Measurements from ENCODE around the gene MT1H. TPM values are rescaled to one million over a fixed set of nuclear protein-coding genes. Genes with fewer than 3 reads are reported as not detected.

Gene MT1H
- total RNA-seq, 1 donor from 2014 or later: 781 TPM

DNA sequence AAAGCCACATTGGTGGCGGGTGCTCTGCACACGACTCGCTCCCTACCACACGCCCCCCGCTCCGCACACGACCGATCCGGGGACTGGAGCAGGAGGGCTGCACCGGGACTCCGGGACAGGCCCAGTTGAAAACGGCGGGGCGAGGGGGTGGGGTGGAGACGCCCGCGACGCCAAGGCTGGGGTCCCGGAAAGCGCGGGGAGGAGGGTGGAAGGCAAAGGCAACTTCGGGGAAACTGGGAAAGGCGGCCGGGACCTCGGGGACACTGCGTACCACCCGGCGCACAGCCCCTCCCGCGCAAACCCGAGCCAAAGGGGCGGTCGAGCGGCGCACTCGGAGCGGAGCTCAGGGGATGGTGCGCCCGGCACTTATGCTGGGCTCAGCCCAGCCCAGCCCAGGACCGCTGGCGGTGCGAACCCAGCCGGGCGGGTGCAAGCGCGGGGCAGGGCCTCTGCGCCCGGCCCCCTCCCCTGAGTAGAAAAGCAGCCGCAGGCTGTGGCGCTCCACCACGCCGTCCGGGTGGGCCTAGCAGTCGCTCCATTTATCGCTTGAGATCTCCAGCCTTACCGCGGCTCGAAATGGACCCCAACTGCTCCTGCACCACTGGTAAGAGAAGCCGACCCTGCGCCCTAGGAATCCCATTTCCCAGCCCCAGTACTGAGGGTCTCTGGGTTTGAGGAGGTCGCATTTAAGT, 37.3 kb upstream of the MT1H start, which contains the start of gene MT1M:
Gene MT1M, plus strand, starts transcription at position 504 of the 692 bp plus-strand sequence. Its CDS starts 73 bp downstream, at position 577.
- TF ChIP-seq, protein P1, sequence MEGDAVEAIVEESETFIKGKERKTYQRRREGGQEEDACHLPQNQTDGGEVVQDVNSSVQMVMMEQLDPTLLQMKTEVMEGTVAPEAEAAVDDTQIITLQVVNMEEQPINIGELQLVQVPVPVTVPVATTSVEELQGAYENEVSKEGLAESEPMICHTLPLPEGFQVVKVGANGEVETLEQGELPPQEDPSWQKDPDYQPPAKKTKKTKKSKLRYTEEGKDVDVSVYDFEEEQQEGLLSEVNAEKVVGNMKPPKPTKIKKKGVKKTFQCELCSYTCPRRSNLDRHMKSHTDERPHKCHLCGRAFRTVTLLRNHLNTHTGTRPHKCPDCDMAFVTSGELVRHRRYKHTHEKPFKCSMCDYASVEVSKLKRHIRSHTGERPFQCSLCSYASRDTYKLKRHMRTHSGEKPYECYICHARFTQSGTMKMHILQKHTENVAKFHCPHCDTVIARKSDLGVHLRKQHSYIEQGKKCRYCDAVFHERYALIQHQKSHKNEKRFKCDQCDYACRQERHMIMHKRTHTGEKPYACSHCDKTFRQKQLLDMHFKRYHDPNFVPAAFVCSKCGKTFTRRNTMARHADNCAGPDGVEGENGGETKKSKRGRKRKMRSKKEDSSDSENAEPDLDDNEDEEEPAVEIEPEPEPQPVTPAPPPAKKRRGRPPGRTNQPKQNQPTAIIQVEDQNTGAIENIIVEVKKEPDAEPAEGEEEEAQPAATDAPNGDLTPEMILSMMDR (conservative IDR thresholded peaks at IDR 0.05; ENCODE audit: low read depth, low read length): no peak
- no peak for DNase-seq (ENCODE audit: low read depth)
- H3K4me3 ChIP-seq (ENCODE audit: low read depth, low read length): peak within 1 kb of the TSS; percentile 60

DNA sequence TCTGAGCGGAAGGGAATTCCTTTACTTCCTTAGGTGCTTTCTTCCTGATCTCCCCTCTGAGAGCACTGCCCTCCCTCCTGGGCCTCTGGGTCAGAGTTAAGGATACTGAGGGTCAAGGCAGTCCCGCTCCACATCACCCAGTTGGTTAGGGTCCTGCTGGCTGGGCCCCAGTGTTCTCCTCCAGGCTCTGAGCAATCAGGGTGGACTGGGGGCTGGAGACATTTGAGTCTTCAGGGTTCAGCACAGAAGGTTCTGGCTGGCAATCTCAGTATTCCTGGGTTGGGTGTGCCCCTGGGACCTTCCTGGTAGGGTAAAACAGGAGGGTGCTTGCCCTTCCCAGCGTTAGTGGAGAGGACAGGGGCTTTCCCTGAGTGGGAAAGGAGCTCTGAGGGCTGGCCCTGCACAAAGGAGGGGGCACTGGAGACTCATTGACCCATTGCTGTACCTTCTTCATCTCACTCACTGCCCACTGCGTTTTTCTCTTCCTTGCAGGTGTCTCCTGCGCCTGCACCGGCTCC, 36.7 kb upstream of the MT1H start:
- TF ChIP-seq, protein P1 (conservative IDR thresholded peaks at IDR 0.05; ENCODE audit: low read depth, low read length): no peak
- H3K4me3 ChIP-seq (ENCODE audit: low read depth, low read length): peak overlapping the region; percentile 60
- no peak for DNase-seq (ENCODE audit: low read depth)

DNA sequence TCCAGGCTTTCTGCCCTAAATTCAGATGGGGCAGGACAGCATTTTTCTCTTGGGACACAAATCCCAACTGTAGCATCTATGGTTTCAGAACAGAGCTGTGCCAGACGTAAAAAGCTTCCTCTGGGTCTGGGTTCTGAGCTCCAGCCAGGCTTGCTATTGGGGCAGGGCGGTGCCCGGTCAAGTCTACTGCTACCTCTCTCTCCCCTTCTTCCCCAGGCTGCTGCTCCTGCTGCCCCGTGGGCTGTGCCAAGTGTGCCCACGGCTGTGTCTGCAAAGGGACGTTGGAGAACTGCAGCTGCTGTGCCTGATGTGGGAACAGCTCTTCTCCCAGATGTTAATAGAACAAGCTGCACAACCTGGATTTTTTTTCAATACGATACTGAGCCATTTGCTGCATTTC, 36.1 kb upstream of the MT1H start:
- peak overlapping the region; percentile 60 for H3K4me3 ChIP-seq (ENCODE audit: low read depth, low read length)
- TF ChIP-seq, protein P1 (conservative IDR thresholded peaks at IDR 0.05; ENCODE audit: low read depth, low read length): no peak
- DNase-seq (ENCODE audit: low read depth): no peak

DNA sequence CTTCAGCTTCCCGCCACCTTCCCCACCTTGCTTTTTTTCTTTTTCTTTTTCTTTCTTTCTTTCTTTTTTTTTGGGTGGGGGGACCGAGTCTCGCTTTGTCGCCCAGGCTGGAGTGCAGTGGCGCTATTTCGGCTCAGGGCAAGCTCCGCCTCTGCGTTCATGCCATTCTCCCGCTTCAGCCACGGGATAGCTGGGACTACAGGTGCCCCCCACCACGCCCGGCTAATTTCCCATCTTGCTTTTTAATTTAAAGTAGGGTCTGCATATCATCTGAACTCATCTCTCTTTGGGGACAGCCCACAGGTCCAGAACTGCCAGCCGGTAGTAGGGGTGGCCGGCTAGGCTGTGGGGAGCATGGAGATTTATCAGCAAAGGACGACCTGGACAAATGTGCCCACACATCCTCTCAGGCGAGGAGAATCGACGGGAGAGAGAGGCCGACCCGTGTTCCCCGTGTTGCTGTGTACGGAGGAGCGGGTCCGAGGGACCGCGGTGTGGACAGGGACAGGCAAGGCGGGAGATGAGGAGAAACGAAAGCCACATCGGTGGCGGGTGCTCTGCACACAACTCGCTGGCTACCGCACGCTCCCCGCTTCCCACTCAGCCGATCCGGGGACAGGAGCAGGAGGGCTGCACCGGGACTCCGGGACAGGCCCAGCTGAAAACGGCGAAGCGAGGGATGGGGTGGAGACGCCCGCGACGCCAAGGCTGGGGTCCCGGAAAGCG, 34.7 kb upstream of the MT1H start:
- no peak overlapping the region for H3K4me3 ChIP-seq (ENCODE audit: low read depth, low read length)
- TF ChIP-seq, protein P1 (conservative IDR thresholded peaks at IDR 0.05; ENCODE audit: low read depth, low read length): no peak
- DNase-seq (ENCODE audit: low read depth): no peak

DNA sequence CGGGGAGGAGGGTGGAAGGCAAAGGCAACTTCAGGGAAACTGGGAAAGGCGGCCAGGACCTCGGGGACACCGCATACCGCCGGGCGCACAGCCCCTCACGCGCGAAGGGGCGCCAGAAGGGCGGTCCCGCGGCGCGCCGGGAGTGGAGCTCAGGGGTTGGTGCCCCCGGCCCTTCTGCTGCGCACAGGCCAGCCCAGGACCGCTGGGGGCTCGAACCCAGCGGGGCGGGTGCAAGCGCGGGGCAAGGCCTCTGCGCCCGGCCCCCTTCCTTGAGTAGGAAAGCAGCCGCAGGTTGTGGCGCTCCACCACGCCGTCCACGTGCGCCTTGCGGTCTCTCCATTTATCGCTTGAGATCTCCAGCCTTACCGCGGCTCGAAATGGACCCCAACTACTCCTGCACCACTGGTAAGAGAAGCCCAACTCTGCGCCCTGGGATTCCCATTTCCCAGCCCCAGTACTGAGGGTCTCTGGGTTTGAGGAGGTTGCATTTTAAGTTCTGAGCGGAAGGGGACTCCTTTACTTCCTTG, 34.1 kb upstream of the MT1H start:
- no peak overlapping the region for H3K4me3 ChIP-seq (ENCODE audit: low read depth, low read length)
- no peak for DNase-seq (ENCODE audit: low read depth)
- TF ChIP-seq, protein P1 (conservative IDR thresholded peaks at IDR 0.05; ENCODE audit: low read depth, low read length): no peak

DNA sequence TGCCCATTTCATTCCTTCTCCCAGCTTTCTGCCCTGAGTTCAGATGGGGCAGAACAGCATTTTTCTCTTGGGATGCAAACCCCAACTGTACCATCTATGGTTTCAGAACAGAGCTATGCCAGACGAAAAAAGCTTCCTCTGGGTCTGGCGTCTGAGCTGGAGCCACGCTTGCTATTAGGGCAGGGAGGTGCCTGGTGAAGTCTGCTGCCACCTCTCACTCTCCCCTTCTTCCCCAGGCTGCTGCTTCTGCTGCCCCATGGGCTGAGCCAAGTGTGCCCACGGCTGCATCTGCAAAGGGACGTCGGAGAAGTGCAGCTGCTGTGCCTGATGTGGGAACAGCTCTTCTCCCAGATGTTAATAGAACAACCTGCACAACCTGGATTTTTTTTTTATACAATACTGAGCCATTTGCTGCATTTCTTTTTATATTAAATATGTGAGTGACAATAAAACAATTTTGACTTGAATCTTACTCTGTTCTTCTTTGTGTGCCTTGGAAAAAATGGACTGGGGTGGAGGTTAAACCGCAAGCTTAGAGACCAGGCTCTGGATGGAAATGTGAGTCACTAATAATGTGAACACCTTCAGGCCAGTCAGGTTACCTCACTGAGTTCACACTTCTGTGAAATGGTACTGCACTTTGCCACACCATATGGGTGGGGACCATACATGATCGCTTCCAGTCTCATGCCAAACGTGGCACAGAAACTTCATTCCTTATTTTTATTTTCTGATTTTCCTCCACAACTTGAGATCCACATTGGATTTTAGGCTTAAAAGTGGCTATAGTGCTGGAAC, 32.8 kb upstream of the MT1H start:
- DNase-seq (ENCODE audit: low read depth): no peak
- TF ChIP-seq, protein P1 (conservative IDR thresholded peaks at IDR 0.05; ENCODE audit: low read depth, low read length): no peak
- no peak overlapping the region for H3K4me3 ChIP-seq (ENCODE audit: low read depth, low read length)

Measured in epithelial cell of proximal tubule (primary cell).